Thyroid gland (tissue), 4 donors: ENCODE data around the gene PLA2G4D. TPM values are rescaled to one million over a fixed set of nuclear protein-coding genes. Genes with fewer than 3 reads are reported as not detected.

Source experiments
- DNase-seq, 2 donors: peaks; one replicate each; pipeline ENCODE4 v3.0.0-alpha.2; 2019
- H3K27ac ChIP-seq, 3 donors: fragments of 200-600 bp; sonication (generic); 1 replicate in 2 of 3; 2 replicates in 1 of 3; pipeline ENCODE4 v1.5.1; 2016 to 2019; ENCODE audit warnings: mild to moderate bottlenecking in 1 of 3, moderate library complexity in 1 of 3
- H3K27me3 ChIP-seq: fragments of 200-600 bp; sonication (generic); one replicate; pipeline ENCODE4 v1.5.1; 2019
- H3K36me3 ChIP-seq, 2 donors: fragments of 200-600 bp; sonication (generic); one replicate each; pipeline ENCODE4 v1.5.1; 2016 to 2019
- H3K4me1 ChIP-seq, 2 donors: fragments of 200-600 bp; sonication (generic); one replicate each; pipeline ENCODE4 v1.5.1; 2017 to 2019
- H3K4me3 ChIP-seq, 3 donors: fragments of 200-600 bp; sonication (generic); replicated peaks in 1 of 3; 1 replicate in 2 of 3; 2 replicates in 1 of 3; pipeline ENCODE4 v1.5.1; 2016; ENCODE audit warnings: mild to moderate bottlenecking in 1 of 3
- H3K9me3 ChIP-seq: fragments of 200-600 bp; sonication (generic); one replicate; pipeline ENCODE4 v1.5.1; 2017
- POLR2A ChIP-seq, 2 donors: fragments of 450-650 bp; IDR thresholded peaks; one replicate each; pipeline ENCODE4 v1.6.1; 2017; ENCODE audit warnings: antibody characterized with exemption in 2 of 2, mild to moderate bottlenecking in 2 of 2, moderate library complexity in 1 of 2
- WGBS, 2 donors: methylation state at CpG; one replicate each; pipeline ENCODE4 v1.1.5; 2017; 5-methylcytosine and 5-hydroxymethylcytosine counted together
- intact Hi-C: fragments of 100-400 bp; cut with DNase I; formaldehyde crosslinking; loops from one replicate; pipeline ENCODE4 v1.15.1; 2023
- total RNA-seq, 4 donors: library from RNA; depleted of rRNA; stranded (reverse); fragments of >200 nt; gene quantifications; one replicate each; pipeline ENCODE4 v1.2.3, GENCODE V29; 2016
- TF ChIP-seq, protein P1 (sequence below), 6 experiments: fragments of 200-600 bp in 3 of 6; fragments of 450-650 bp in 3 of 6; sonication (generic) in 3 of 6; IDR thresholded peaks; one replicate each; pipeline ENCODE4 v1.5.1; 2016 to 2019; ENCODE audit warnings: antibody characterized with exemption in 6 of 6, mild to moderate bottlenecking in 2 of 6, inconsistent platforms in 1 of 6, moderate library complexity in 1 of 6

PLA2G4D gene
- total RNA-seq, 4 donors from 2014 or later: not detected

GRCh38 chr15:42140383-42141070 is 46.2 kb upstream of the PLA2G4D start:
- Histone ChIP-seq H3K4me1 (no peaks in the 10 kb centered on the region), H3K27ac (no peak overlapping the region), H3K27me3 (no peaks in the 10 kb centered on the region), H3K36me3 (no peaks in the 10 kb centered on the region), H3K4me3 (no peak overlapping the region), H3K9me3 (no peaks in the 10 kb centered on the region)
- intact Hi-C loops: loop anchor here (5.0 kb wide), 1 partner anchor 68 kb away; no protein-coding TSS in a partner anchor
- TF ChIP-seq, protein P1, sequence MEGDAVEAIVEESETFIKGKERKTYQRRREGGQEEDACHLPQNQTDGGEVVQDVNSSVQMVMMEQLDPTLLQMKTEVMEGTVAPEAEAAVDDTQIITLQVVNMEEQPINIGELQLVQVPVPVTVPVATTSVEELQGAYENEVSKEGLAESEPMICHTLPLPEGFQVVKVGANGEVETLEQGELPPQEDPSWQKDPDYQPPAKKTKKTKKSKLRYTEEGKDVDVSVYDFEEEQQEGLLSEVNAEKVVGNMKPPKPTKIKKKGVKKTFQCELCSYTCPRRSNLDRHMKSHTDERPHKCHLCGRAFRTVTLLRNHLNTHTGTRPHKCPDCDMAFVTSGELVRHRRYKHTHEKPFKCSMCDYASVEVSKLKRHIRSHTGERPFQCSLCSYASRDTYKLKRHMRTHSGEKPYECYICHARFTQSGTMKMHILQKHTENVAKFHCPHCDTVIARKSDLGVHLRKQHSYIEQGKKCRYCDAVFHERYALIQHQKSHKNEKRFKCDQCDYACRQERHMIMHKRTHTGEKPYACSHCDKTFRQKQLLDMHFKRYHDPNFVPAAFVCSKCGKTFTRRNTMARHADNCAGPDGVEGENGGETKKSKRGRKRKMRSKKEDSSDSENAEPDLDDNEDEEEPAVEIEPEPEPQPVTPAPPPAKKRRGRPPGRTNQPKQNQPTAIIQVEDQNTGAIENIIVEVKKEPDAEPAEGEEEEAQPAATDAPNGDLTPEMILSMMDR (IDR thresholded peaks at IDR 0.05): no peak
- no peak for TF ChIP-seq POLR2A (IDR thresholded peaks at IDR 0.05)
- DNase-seq: no peak
- 80 to 83% methylated on average over 7 to 8 of the region's 8 CpGs for WGBS, 2 donors

DNA sequence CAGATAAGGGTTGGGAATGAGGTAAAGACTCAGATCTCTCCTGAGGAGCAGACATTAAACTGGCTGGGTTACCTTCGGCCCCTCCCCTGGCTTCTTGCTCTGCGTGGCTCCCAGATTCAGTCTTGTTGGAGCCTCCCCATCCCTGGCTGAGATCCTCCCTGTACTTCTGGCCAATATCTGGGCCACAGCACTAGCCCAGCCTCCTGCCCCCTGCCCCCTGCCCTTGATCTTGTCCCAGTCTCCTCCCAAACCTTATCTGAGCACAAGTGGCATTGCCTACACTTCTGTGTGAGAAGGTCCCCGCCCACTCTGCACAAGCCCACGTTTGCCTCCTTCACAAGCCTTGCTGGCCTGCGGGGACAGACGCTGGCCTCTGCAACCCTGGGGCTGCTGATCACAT is 45.2 kb upstream of the PLA2G4D start:
- 79 to 85% methylated on average over 6 of the region's 6 CpGs for WGBS, 2 donors
- no peaks in the 10 kb centered on the region for H3K27me3 ChIP-seq
- TF ChIP-seq, protein P1 (IDR thresholded peaks at IDR 0.05): no peak
- TF ChIP-seq POLR2A (IDR thresholded peaks at IDR 0.05): no peak
- H3K4me1 ChIP-seq: no peaks in the 10 kb centered on the region
- H3K27ac ChIP-seq: no peak overlapping the region
- H3K4me3 ChIP-seq: no peak overlapping the region
- H3K9me3 ChIP-seq: no peaks in the 10 kb centered on the region
- intact Hi-C loops: loop anchor here (10.0 kb wide), 1 partner anchor 145 kb away; no protein-coding TSS in a partner anchor
- no peak for DNase-seq
- H3K36me3 ChIP-seq: no peaks in the 10 kb centered on the region

GRCh38 chr15:42138968-42139386 is 44.6 kb upstream of the PLA2G4D start:
- no peaks in the 10 kb centered on the region for H3K4me1 ChIP-seq
- WGBS, 2 donors: 59 to 71% methylated on average over 3 of the region's 3 CpGs
- TF ChIP-seq, protein P1 (IDR thresholded peaks at IDR 0.05): no peak
- TF ChIP-seq POLR2A (IDR thresholded peaks at IDR 0.05): no peak
- no peak for DNase-seq
- no peaks in the 10 kb centered on the region for H3K36me3 ChIP-seq
- intact Hi-C loops: loop anchor here (10.0 kb wide), 1 partner anchor 144 kb away; no protein-coding TSS in a partner anchor
- no peak overlapping the region for H3K27ac ChIP-seq
- no peaks in the 10 kb centered on the region for H3K27me3 ChIP-seq
- no peaks in the 10 kb centered on the region for H3K9me3 ChIP-seq
- no peak overlapping the region for H3K4me3 ChIP-seq

DNA sequence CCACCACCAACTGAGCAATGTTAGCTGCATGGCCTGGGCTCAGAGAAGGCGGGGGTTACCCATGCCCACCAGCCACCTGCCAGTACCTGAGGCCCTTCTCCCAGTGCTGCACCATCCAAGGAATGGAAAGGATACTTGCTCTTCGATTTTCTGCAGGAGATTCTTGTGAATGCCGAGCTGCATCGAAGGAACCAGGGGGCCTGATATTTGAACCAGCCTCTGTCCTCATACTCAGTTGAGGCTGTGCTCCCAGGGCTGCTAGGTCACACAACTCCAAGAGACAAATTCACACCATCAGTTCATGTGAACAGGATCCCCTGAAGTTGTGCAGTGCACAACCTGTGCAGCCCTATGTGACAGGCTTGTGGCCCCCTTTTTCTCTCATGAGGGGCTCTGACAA is 44.0 kb upstream of the PLA2G4D start:
- H3K4me3 ChIP-seq: no peak overlapping the region
- H3K9me3 ChIP-seq: no peaks in the 10 kb centered on the region
- no peak overlapping the region for H3K27ac ChIP-seq
- intact Hi-C loops: loop anchor here (10.0 kb wide), 1 partner anchor 144 kb away; no protein-coding TSS in a partner anchor
- H3K4me1 ChIP-seq: no peaks in the 10 kb centered on the region
- no peaks in the 10 kb centered on the region for H3K27me3 ChIP-seq
- TF ChIP-seq, protein P1 (IDR thresholded peaks at IDR 0.05): no peak
- TF ChIP-seq POLR2A (IDR thresholded peaks at IDR 0.05): no peak
- no peaks in the 10 kb centered on the region for H3K36me3 ChIP-seq
- no peak for DNase-seq
- 87 to 88% methylated on average over 4 of the region's 4 CpGs for WGBS, 2 donors
